Lower leg skin (tissue), 4 donors: ENCODE results near the gene TMEM151A. TPM values are rescaled to one million over a fixed set of nuclear protein-coding genes. Genes with fewer than 3 reads are reported as not detected.

Experiments
- DNase-seq, 2 donors: peaks; one replicate each; pipeline ENCODE4 v3.0.0-alpha.2; 2019; ENCODE audit warnings: low spot score in 2 of 2
- H3K4me3 ChIP-seq: fragments of 200-600 bp; sonication (generic); 2 replicates; pipeline ENCODE4 v1.5.1; 2017; ENCODE audit warnings: mild to moderate bottlenecking, low read depth; ENCODE audit not compliant: poor library complexity, severe bottlenecking
- CTCF ChIP-seq, 3 donors: fragments of 450-650 bp; IDR thresholded peaks; one replicate each; pipeline ENCODE4 v1.5.1; 2016; ENCODE audit warnings: antibody characterized with exemption in 3 of 3, mild to moderate bottlenecking in 3 of 3, moderate library complexity in 2 of 3
- POLR2A ChIP-seq, 2 donors: fragments of 450-650 bp; IDR thresholded peaks; one replicate each; pipeline ENCODE4 v1.6.1; 2016 to 2017; ENCODE audit warnings: antibody characterized with exemption in 2 of 2, mild to moderate bottlenecking in 1 of 2, moderate library complexity in 1 of 2
- WGBS, 2 donors: methylation state at CpG; one replicate each; pipeline ENCODE4 v1.1.5; 2018; 5-methylcytosine and 5-hydroxymethylcytosine counted together
- intact Hi-C: fragments of 100-400 bp; cut with DNase I; formaldehyde crosslinking; loops from one replicate; pipeline ENCODE4 v1.15.0; 2023; ENCODE audit warnings: low total_unique reads
- total RNA-seq, 4 donors: library from RNA; depleted of rRNA; stranded (reverse); fragments of >200 nt; gene quantifications; one replicate each; pipeline ENCODE4 v1.1.0, GENCODE V29; 2016

The TMEM151A gene
- total RNA-seq, 4 donors from 2014 or later = not detected

- intact Hi-C loops = no loop called here
- no peak overlapping the region for H3K4me3 ChIP-seq
- no peak for DNase-seq
- TF ChIP-seq POLR2A (IDR thresholded peaks at IDR 0.05) (no peak), CTCF (IDR thresholded peaks at IDR 0.05) (no peak)
- 76 to 87% methylated on average over 8 of the region's 8 CpGs for WGBS, 2 donors
Measured at GRCh38 chr11:66343176-66343575, 51.5 kb downstream of the TMEM151A start.

GRCh38 chr11:66344550-66345315, 53.0 kb downstream of the TMEM151A start, which contains the start of gene BRMS1:
TSS of gene BRMS1 (minus strand) at chr11:66345104. CDS start at chr11:66342234, 2,870 bp downstream.
- no peak for TF ChIP-seq CTCF (IDR thresholded peaks at IDR 0.05)
- no peak for TF ChIP-seq POLR2A (IDR thresholded peaks at IDR 0.05)
- 2% methylated on average over 24 to 26 of the region's 59 CpGs for WGBS, 2 donors
- peak; percentile 97 to 99 for DNase-seq
- peak within 1 kb of the TSS; percentile 88 for H3K4me3 ChIP-seq
- intact Hi-C loops = no loop called here

GRCh38 chr11:66345316-66345649, 53.6 kb downstream of the TMEM151A start:
- intact Hi-C loops = no loop called here
- no peak overlapping the region for H3K4me3 ChIP-seq
- 4 to 6% methylated on average over 7 of the region's 7 CpGs for WGBS, 2 donors
- no peak for DNase-seq
- TF ChIP-seq POLR2A (IDR thresholded peaks at IDR 0.05) (no peak), CTCF (IDR thresholded peaks at IDR 0.05) (no peak)

Other genes starting within 250 kb of the TMEM151A start
- not detected for gene GAL3ST3, start 242.7 kb upstream of the TMEM151A start, total RNA-seq
- gene SF3B2, start 239.5 kb upstream of the TMEM151A start, total RNA-seq = 100 to 1,000 TPM in 3 of 4 donors, 10 to 100 TPM in 1; 94.3 to 160 (median 114) TPM
- 10 to 100 TPM; 26.7 to 41.1 (median 32.4) TPM for gene PACS1, start 221.6 kb upstream of the TMEM151A start, total RNA-seq
- 10 to 100 TPM; 16.8 to 37.3 (median 23.0) TPM for gene KLC2, start 34.2 kb upstream of the TMEM151A start, total RNA-seq
- 100 to 1,000 TPM; 118 to 143 (median 126) TPM for gene RAB1B, start 23.3 kb upstream of the TMEM151A start, total RNA-seq
- 1 to 10 TPM in 1 of 4 donors, under 1 TPM in 1, not detected in 2; 0.42 to 3.2 TPM for gene CNIH2, start 13.7 kb upstream of the TMEM151A start, total RNA-seq
- gene YIF1A, start 2.8 kb upstream of the TMEM151A start, total RNA-seq = 10 to 100 TPM; 55.3 to 76.2 (median 74.1) TPM
- 10 to 100 TPM in 2 of 4 donors, 1 to 10 TPM in 2; 6.3 to 23.5 (median 12.3) TPM for gene CD248, start 25.1 kb downstream of the TMEM151A start, total RNA-seq
- 10 to 100 TPM; 48.3 to 56.9 (median 53.8) TPM for gene RIN1, start 44.5 kb downstream of the TMEM151A start, total RNA-seq
- gene BRMS1, start 53.2 kb downstream of the TMEM151A start, total RNA-seq = 10 to 100 TPM; 40.1 to 68.4 (median 57.5) TPM
- gene B4GAT1, start 55.7 kb downstream of the TMEM151A start, total RNA-seq = 10 to 100 TPM; 23.9 to 32.4 (median 30.0) TPM
- gene SLC29A2, start 79.9 kb downstream of the TMEM151A start, total RNA-seq = 1 to 10 TPM; 1.8 to 2.7 (median 2.4) TPM
- under 1 TPM in 1 of 4 donors, not detected in 3; 0.19 TPM for gene NPAS4, start 129.1 kb downstream of the TMEM151A start, total RNA-seq
- 10 to 100 TPM; 30.6 to 41.1 (median 36.2) TPM for gene MRPL11, start 147.0 kb downstream of the TMEM151A start, total RNA-seq
- 10 to 100 TPM; 14.3 to 22.0 (median 17.1) TPM for gene PELI3, start 175.0 kb downstream of the TMEM151A start, total RNA-seq
- 10 to 100 TPM; 15.5 to 48.5 (median 20.1) TPM for gene DPP3, start 188.5 kb downstream of the TMEM151A start, total RNA-seq
- gene BBS1, start 218.7 kb downstream of the TMEM151A start, total RNA-seq = 10 to 100 TPM; 27.4 to 51.6 (median 37.1) TPM